NCI-H1436 treated with DMSO at 0.1 percent for 48 hours (cell line): ENCODE results near the gene SAMD1.

ENCODE experiments used
- DNase-seq: peaks from one replicate; lab custom pipeline; 2025; lab: John Stamatoyannopoulos, UW

The SAMD1 gene

GRCh38 chr19:14089662-14090508 is 666 bp downstream of the SAMD1 start:
- DNase-seq, result no peak

GRCh38 chr19:14089412-14089661 is 1.2 kb downstream of the SAMD1 start:
- no peak for DNase-seq

DNA sequence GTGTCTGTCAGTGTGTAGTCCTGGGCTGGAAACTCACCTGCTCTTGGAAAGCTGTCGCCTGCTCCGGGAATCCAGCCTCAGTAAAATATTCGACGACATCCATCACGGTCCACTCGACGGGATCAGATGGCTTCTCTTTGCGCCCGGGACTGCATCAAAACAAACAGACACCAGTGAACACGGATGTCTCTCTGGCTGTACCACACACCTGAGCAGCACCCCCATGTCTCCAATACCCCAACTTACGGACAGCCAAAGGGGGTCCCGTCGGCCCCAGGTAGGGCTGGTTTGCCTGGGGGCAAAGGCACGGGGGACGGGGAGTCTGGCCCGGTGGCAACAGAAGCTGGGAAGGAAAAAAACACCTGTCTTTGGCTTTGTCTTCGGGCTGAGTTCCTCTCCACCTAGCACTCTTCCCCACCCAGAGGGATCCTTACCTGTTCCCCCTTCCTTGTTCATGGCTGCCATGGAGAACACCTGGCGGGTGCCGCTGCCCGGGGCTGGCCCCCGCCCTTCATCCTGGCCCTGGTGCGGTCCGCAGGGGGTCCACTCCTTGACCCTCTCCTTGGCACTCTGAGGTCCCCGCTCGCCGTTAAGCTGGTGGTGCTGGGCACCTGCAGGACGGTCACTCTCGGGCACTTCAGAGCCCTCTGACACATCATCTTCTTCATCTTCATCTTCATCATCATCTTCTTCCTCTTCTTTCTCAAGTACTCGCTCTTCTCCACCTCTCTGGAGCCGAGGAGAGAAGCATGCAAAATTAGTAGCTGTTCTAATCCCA is 1.7 kb downstream of the SAMD1 start:
- no peak for DNase-seq

DNA sequence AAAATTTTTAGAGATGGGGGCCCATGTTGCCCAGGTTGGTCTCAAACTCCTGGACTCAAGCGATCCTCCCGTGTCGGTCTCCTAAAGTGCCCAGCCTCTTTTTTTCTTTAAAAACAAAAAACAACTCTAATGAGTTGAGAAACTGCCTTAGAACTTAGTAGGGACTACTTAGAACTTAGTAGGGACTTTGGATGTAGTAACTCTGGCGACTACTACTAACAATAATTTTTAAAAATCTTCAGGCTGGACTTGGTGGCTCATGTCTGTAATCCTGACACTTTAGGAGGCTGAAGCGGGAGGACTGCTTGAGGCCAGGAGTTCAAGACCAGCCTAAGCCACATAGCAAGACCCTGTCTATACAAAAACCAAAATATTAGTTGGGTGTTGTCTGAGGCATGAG is 4.5 kb downstream of the SAMD1 start:
- no peak for DNase-seq

- no peak for DNase-seq
These were observed 5.1 kb downstream of the SAMD1 start, which contains the start of gene C19orf67 for GRCh38 chr19:14085309-14085995. C19orf67 (minus strand) TSS chr19:14085783; CDS start chr19:14085627, 156 bp downstream.

GRCh38 chr19:14082675-14082960 is 7.9 kb downstream of the SAMD1 start:
- no peak for DNase-seq

DNA sequence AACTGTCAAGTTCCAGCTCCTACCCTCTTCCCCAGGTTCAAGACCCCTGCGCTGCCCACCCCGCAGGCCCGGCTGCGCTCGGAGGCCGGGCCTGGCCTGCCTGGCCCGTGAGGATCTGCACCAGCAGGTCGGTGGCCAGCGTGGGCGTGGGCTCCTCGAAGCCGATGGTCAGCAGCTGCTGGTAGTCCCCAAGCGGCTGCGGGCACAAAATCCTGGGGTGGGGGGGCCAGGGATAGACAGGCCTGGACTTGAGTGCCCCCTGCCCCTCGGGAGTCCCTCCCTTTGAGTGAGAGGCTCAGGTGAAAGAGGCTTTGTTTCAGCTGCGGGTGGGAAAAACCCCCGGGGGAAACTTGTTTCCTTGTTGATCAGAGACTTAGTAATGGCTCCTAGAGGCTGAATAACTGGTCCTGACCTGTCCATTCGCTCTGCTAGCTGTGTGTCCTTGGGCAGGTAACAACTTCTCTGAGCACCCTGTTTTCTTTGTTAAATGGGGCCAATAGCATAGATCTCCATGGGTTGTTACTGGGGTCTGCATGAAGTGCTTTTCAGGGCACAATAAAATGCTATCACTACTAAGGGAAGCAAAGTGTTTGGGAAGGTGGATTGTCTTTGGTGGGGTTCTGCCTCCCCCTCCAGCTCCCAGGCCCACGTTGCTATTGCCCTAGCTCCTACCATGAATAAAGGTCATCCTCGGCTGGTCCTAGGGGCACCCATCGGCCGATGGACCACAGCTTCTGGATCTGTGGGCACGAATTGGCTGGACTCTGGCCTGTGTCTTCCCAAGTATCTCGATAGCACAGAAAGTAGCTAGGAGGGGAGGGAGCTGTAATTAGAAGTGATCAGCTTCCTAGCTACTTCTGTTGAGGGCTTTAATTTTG is 8.5 kb downstream of the SAMD1 start:
- DNase-seq, result no peak

DNA sequence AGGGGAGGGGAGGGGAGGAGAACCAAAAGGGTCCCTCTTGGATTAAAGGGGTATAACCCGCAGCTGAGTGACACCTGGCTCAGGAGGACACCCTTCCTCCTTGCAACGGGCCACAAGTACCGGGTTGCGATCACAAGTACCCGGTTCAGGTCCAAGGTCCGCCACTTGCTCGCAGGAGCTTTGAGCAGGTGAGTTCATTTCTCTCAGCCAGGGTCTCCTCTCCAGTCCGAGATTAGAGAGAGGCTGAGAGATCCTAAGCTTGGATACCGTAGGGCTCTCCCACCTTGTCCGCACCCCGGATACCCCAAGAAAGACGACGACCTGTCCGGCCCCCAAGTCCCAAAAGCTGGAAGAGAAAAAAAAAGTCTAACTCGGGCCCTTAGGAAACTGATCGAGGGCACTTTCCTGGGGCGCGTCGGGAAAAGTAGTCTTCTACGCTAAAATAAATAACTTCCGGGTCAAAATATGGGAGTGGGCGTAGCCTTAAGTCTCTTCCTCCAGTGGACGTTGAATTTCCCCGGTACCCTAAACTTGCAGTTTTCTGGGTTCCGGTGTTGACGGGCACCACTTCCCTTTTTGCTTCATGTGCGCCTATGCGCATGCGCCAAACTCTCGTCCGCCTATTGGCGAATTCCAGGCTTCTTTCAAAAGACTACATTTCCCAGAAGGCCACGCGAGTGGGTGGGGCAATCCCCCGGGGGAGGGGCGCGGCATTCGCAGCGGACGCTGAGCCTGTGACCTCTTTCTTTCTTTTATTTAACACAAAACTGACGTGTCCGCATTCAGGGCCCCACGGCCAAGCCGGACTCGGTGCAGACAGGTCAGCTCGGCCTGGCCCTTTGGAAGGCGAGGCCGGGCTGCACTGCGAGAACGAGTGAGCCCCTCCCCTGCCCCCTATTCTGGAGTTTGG is 9.4 kb downstream of the SAMD1 start:
- peak; percentile 94 for DNase-seq

DNA sequence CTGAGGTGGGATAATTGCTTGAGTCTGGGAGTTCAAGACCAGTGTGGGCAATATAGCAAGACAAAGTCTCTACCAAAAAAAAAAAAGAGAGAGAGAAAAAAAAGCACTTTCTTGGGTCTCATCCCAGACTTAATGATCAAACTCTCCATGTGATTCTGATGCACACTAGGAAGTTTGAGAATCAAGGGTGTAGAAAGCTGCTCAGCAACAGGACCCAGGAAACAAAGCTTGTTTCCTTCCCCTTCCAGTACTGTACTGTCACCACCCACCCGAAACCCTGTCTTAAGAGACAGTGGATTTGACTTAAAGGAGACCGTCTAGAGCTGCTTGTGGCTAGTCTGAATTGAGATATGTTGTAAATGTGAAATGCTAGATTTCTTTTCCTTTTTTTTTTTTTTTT is 12.1 kb downstream of the SAMD1 start:
- no peak for DNase-seq

DNA sequence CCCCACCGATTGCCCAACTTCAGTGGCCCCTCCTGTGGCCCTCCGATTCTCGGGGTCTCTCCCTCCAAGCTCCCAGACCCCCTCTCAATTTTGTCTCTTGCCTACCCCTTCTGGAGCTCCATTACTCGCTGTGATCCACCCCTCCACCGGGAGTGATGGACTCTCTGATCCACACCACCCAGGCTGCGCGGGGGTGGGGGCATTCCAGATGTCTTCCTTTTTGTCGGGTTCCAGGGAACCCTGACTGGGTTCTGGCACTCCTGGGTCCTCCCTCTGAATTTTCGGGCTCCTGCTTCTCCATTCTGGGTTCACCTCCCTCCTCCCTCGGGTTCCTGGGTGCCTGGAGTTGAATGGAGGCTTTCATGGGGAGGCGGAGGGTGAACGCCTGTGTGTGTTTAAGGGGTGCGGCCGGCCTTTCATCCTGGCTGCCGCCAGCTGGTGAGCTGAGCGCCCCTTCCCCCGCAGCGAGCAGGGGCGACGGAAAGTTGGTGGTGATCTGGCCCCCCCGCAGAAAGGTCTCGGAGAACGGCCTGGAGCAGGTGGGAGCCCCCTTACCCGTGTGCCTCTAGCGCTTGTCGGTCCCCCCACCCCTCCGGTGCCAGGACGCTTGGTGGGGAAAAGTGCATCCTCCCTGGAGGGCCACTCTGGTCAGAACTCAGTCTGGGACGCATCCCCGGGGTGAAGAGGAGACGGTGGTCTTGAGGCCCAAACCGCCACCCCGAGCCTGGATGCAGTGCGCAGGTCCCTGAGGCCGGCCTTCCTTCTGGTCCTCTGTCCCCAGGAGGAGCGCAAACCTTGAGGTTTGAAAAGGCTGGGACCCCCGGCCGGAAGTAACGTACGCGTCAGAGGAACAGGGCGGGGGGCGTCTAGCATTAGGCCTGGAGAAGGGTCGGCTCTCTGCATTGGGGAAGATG is 16.4 kb downstream of the SAMD1 start:
- DNase-seq, result no peak

DNA sequence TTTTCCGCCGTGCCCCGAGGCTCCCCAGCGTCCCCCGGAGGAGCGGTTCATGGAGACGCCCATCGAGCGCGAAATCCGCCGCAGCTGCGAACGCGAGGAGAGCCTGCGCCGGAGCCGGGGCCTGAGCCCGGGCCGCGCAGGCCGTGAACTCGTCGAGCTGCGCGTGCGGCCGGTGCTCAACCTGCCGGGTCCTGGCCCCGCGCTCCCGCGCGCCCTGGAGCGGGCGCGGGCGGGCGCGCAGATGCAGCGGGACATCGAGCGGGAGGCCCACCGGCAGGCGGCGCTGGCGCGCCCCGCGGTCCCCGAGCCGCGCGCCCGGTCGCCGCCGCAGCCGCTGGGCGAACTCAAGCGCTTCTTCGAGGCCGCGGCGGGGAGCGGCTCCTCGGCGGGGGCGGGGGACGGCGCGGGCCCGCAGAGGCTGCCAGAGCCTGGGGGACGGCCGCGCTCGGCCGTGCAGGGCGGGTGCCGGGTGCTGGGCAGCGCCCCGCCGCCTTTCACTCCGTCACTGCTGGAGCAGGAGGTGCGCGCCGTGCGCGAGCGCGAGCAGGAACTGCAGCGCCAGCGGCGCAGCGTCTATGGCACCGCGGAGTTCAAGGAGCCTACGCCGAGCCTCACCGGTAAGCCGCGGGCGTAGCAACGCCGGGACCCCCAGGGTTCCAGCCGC is 17.2 kb downstream of the SAMD1 start:
- no peak for DNase-seq

GRCh38 chr19:14072535-14073260 is 17.9 kb downstream of the SAMD1 start, which contains the start of gene MISP3:
MISP3 (plus strand) TSS chr19:14072786; CDS start chr19:14073310, 524 bp downstream.
- no peak for DNase-seq

DNA sequence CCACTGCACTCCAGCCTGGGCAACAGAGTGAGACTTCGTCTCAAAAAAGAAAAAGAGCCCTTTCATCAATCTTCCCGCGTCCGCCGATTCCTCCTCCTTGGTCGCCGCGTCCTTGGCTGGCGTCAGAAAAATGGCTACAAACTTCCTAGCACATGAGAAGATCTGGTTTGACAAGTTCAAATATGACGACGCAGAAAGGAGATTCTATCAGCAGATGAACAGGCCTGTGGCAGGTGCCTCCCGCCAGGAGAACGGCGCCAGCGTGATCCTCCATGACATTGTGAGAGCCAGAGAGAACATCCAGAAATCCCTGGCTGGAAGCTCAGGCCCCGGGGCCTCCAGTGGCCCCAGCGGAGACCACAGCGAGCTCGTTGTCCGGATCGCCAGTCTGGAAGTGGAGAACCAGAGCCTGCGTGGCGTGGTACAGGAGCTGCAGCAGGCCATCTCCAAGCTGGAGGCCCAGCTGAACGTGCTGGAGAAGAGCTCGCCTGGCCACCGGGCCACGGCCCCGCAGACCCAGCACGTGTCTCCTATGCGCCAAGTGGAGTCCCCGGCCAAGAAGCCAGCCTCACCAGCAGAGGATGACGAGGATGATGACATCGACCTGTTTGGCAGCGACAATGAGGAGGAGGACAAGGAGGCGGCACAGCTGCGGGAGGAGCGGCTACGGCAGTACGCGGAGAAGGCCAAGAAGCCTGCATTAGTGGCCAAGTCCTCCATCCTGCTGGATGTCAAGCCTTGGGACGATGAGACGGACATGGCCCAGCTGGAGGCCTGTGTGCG is 20.1 kb downstream of the SAMD1 start:
- DNase-seq, result no peak

GRCh38 chr19:14066134-14066533 is 24.4 kb downstream of the SAMD1 start:
- no peak for DNase-seq

DNA sequence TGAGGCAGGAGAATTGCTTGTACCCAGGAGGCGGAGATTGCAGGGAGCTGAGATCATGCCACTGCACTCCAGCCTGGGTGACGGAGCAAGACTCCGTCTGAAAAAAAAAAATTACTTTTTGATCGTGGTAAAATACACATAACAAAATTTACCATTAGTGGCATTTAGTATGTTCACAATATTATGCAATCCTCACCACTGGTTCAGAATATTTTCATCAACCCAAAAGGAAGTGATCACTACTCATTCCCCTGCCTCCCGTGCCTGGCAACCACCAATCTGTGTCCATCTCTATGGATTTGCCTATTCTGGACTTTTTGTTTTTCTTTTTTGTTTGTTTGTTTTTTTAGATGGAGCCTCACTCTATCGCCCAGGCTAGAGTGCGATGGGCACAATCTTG is 27.4 kb downstream of the SAMD1 start:
- DNase-seq, result no peak

- no peak for DNase-seq
These were observed 28.0 kb downstream of the SAMD1 start for GRCh38 chr19:14062558-14062855.

DNA sequence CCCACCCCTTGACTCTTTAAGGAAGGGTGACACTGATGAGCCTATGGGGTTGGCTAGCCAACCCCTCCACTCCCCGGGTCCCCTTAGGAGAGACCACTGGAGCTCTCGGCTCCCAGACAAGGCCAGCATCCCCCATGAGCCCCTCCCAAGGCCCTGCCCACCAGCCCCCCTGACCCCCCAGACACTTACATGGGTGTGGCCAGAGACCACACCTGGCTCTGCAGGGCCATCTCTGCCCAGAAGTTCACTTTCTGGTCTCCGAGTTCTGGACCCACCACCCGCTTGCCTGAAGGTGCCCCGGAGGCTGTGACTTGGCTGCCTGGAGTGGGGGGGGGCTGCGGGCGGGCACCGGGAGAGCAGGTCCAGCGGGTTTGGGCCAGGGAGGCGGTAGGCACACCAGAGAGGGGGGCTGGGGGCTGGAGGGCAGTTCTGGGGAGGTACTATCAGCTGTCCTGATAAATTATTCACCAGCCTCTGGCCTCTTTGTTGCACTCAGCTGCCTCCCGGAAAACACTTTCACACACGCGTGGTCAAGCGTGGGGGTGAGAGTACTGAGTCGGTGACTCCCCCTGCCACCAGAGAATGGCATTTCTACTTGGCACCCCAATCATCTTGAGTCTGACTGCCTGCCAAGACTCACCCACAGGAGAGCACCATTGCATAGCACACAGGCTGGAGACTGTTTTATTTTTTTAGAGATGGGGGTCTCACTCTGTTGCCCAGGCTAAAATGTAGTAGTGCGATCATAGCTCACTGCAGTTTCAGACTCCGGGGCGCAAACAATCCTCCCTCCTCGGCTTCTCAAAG is 28.6 kb downstream of the SAMD1 start, which contains the start of gene PALM3:
PALM3 (minus strand) TSS at position 326 of the 807 bp plus-strand sequence; CDS start at position 230, 96 bp downstream.
- no peak for DNase-seq
